Spleen (tissue), 11 donors: ENCODE results near the gene PITPNB. TPM values are rescaled to one million over a fixed set of nuclear protein-coding genes. Genes with fewer than 3 reads are reported as not detected.
A peak's percentile ranks its signal among the peaks of the same experiment; 100 is the strongest.

Experiments used
- DNase-seq: peaks from one replicate; pipeline ENCODE4 v3.0.0-alpha.2; 2020
- H3K27ac ChIP-seq, 8 donors: fragments of 200-600 bp; sonication (generic) in 7 of 8; 1 replicate in 4 of 8; 2 replicates in 4 of 8; pipeline versions ENCODE4 v1.5.0 to v1.8.0; 2016 to 2021; ENCODE audit warnings: inconsistent platforms in 4 of 8, mild to moderate bottlenecking in 4 of 8, moderate library complexity in 1 of 8
- H3K27me3 ChIP-seq, 7 donors: fragments of 200-600 bp; sonication (generic) in 6 of 7; replicated peaks in 1 of 7; 1 replicate in 4 of 7; 2 replicates in 3 of 7; pipeline versions ENCODE4 v1.5.0 to v1.8.0; 2016 to 2021; ENCODE audit warnings: inconsistent platforms in 3 of 7, mild to moderate bottlenecking in 1 of 7
- H3K36me3 ChIP-seq, 6 donors: fragments of 200-600 bp; sonication (generic) in 5 of 6; 1 replicate in 4 of 6; 2 replicates in 2 of 6; pipeline versions ENCODE4 v1.5.0 to v1.8.0; 2016 to 2021; ENCODE audit warnings: inconsistent platforms in 2 of 6
- H3K4me1 ChIP-seq, 6 donors: fragments of 200-600 bp; sonication (generic) in 5 of 6; 1 replicate in 3 of 6; 2 replicates in 3 of 6; pipeline versions ENCODE4 v1.5.0 to v1.8.0; 2016 to 2021; ENCODE audit warnings: inconsistent platforms in 3 of 6
- H3K4me3 ChIP-seq, 8 donors: fragments of 200-600 bp; sonication (generic) in 7 of 8; 1 replicate in 4 of 8; 2 replicates in 4 of 8; pipeline versions ENCODE4 v1.5.0 to v1.8.0; 2016 to 2021; ENCODE audit warnings: inconsistent platforms in 4 of 8, mild to moderate bottlenecking in 4 of 8, moderate library complexity in 2 of 8
- H3K9me3 ChIP-seq, 8 donors: fragments of 200-600 bp; sonication (generic) in 7 of 8; 1 replicate in 4 of 8; 2 replicates in 4 of 8; pipeline versions ENCODE4 v1.5.0 to v1.8.0; 2016 to 2021; ENCODE audit warnings: inconsistent platforms in 4 of 8
- POLR2A ChIP-seq, 3 donors: fragments of 450-650 bp; IDR thresholded peaks; one replicate each; pipeline ENCODE4 v1.5.1; 2017; ENCODE audit warnings: antibody characterized with exemption in 3 of 3, mild to moderate bottlenecking in 1 of 3
- POLR2AphosphoS5 ChIP-seq, 3 donors: sonication (generic); formaldehyde crosslinking; IDR thresholded peaks; one replicate each; pipeline ENCODE4 v1.5.1; 2017; ENCODE audit warnings: antibody characterized with exemption in 3 of 3
- WGBS, 5 donors: extraction: QIAGEN DNeasy Blood & Tissue Kit in 3 of 5; methylation state at CpG; one replicate each; pipeline versions ENCODE4 v1.1.5 to v1.1.7; 2013 to 2018; 5-methylcytosine and 5-hydroxymethylcytosine counted together
- intact Hi-C: fragments of 100-400 bp; cut with DNase I; formaldehyde crosslinking; loops from one replicate; pipeline ENCODE4 v1.15.0; 2023; ENCODE audit warnings: low total_unique reads
- polyA plus RNA-seq, 3 donors: library from polyadenylated mRNA; stranded (reverse); fragments of 200-250 nt; gene quantifications; one replicate each; pipeline ENCODE4 v1.2.1, GENCODE V29; 2013
- total RNA-seq, 7 donors: library from RNA; depleted of rRNA in 3 of 7; stranded (reverse); fragments of >200 nt in 3 of 7; fragmentation: NEBNext Ultra II Directional in 4 of 7; extraction: Animal tissue kit (Norgen Biotek cat#: 25700) in 4 of 7; gene quantifications; one replicate each; pipeline versions ENCODE4 v1.1.0 to v1.2.1, GENCODE V29; 2016 to 2021
- TF ChIP-seq, protein P1 (sequence below), 11 experiments: fragments of 200-600 bp in 7 of 11; fragments of 450-650 bp in 4 of 11; sonication (generic) in 4 of 11; IDR thresholded peaks in 8 of 11; conservative IDR thresholded peaks in 3 of 11; 1 replicate in 7 of 11; 2 replicates in 4 of 11; pipeline versions ENCODE4 v1.4.0 to v1.8.0; 2016 to 2021; ENCODE audit warnings: antibody characterized with exemption in 11 of 11, inconsistent platforms in 4 of 11, mild to moderate bottlenecking in 1 of 11
- donor health status: healthy with polysubstance abuse.
- donor health status: DM: no; HTN: no; CAD: no; lungs with moderate emphysema.
- donor health status: DM: no; HTN: no; CAD: no.
- donor health status: Bipolar disorder and iron deficiency.
- donor health status: healthy.
- donor health status: DM: no; HTN: no; CAD: no.
- donor health status: DM: yes; HTN: yes; CAD: no.

Gene PITPNB
- total and polyA plus RNA-seq, 10 donors: 17.5 to 67.2 (median 48.9) TPM

DNA sequence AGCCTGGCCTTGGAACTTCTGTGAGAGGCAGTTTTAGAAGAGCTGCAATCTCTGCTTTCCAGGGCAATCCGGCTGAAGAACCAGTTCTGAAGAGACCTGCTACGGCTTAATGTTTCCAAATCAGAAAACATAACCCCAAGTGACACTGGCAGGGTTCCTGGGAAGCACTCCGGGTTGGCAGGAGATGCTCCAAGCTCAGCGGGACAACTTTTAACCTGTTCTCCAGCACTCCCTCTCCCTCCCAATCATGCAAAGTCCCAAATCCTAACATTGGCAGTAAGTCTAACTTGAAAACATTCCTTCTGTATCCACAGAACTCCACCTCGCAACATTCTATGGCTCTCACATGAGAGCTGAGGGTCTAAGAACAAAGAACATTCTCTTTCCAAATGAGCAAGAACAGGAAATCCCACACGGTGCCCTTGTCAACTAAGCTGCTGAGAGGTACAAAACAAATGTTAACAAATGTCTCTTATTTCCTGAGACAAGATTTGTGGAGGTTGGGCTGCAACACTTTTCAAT is 69.0 kb downstream of the PITPNB start:
- Histone ChIP-seq H3K9me3 (no peaks in the 10 kb centered on the region), H3K4me3 (no peak overlapping the region), H3K36me3 (peaks cover 3 to 100% (median 34%) of the 10 kb centered on the region in 6 donors), H3K27ac (peak overlapping the region in 3 of 8 donors; percentile 16 to 39 (median 31)), H3K27me3 (no peaks in the 10 kb centered on the region), H3K4me1 (peaks cover 0 to 36% (median 16%) of the 10 kb centered on the region in 6 donors)
- no peak for DNase-seq
- WGBS, 5 donors: 52 to 66% (median 54%) methylated on average over 6 of the region's 6 CpGs
- TF ChIP-seq, protein P1, sequence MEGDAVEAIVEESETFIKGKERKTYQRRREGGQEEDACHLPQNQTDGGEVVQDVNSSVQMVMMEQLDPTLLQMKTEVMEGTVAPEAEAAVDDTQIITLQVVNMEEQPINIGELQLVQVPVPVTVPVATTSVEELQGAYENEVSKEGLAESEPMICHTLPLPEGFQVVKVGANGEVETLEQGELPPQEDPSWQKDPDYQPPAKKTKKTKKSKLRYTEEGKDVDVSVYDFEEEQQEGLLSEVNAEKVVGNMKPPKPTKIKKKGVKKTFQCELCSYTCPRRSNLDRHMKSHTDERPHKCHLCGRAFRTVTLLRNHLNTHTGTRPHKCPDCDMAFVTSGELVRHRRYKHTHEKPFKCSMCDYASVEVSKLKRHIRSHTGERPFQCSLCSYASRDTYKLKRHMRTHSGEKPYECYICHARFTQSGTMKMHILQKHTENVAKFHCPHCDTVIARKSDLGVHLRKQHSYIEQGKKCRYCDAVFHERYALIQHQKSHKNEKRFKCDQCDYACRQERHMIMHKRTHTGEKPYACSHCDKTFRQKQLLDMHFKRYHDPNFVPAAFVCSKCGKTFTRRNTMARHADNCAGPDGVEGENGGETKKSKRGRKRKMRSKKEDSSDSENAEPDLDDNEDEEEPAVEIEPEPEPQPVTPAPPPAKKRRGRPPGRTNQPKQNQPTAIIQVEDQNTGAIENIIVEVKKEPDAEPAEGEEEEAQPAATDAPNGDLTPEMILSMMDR (IDR thresholded peaks at IDR 0.05 in 8 of 11, conservative IDR thresholded peaks at IDR 0.05 in 3 of 11): no peak
- no peak for TF ChIP-seq POLR2A (IDR thresholded peaks at IDR 0.05)
- no peak for TF ChIP-seq POLR2AphosphoS5 (IDR thresholded peaks at IDR 0.05)
- intact Hi-C loops: no loop called here

DNA sequence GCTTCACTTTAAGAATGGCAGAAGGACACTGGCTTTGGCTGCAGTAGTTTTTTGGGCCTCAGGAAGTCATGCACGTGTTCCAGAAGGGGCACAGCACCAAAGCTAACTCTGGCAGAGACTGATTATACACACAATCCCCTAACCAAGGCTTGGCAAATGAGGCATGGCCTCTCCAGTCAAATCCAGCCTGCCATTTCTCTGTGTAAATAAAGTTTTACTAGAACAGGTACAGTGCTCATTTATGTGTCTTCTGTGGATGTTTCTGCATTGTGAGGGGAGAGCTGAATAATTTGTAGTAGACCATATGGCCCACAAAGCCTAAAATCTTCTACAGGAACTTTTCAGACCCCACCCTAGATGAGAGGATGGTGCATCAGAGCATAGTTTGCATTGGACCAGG is 71.1 kb downstream of the PITPNB start:
- Histone ChIP-seq H3K36me3 (peaks cover 3 to 83% (median 24%) of the 10 kb centered on the region in 6 donors), H3K9me3 (no peaks in the 10 kb centered on the region), H3K27me3 (no peaks in the 10 kb centered on the region), H3K4me3 (no peak overlapping the region), H3K27ac (no peak overlapping the region), H3K4me1 (peaks cover 0 to 23% (median 10%) of the 10 kb centered on the region in 6 donors)
- TF ChIP-seq, protein P1 (IDR thresholded peaks at IDR 0.05 in 8 of 11, conservative IDR thresholded peaks at IDR 0.05 in 3 of 11): no peak
- TF ChIP-seq POLR2A (IDR thresholded peaks at IDR 0.05) (no peak), POLR2AphosphoS5 (IDR thresholded peaks at IDR 0.05) (no peak)
- 76 to 92% (median 78%) methylated on average over 1 of the region's 1 CpG for WGBS, 5 donors
- intact Hi-C loops: no loop called here
- no peak for DNase-seq

DNA sequence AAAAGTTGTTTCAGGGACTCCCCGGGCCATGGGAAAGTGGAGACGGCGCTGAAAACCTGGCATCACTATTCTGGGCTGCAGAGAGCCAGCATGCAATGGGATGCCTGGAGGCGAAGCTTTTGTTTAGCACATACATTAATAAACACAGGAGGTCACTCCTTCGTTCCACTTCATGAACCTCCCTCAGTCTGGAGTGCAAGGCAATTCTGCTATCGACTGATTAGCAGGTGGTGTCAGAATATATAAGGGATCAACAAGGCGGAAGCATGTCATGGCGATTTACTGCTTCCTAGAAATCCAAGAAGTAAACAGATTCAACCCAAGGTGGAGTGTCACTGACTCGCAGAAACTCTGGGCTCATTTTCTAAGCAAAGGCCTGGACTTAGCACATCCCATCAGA is 72.1 kb downstream of the PITPNB start:
- 91 to 95% (median 93%) methylated on average over 9 of the region's 9 CpGs for WGBS, 5 donors

DNA sequence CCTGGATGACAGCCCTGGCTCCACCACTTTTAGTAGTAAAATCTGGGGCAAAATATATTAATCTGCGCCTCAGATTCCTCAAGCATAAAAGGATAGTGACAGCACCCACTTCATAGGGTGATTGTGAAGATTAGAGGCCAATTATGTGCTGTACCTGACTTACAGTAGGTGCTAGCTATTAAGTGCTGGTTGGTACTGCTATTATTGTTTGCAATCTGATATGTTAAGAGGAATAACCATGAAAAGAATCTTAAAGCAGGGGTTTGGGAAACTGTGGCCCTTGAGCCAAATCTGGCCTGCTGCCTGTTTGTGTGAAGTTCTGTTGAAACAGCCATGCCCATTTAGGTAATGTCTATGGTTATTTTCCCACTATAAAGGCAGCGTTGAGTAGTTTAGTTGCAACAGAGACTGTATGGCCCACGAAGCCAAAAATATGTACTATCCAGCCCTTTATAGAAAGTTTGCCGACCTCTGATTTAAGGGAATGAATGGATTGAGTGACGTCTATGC is 72.8 kb downstream of the PITPNB start:
- intact Hi-C loops: no loop called here
- H3K27ac ChIP-seq: no peak overlapping the region
- peaks cover 0 to 36% (median 10%) of the 10 kb centered on the region in 6 donors for H3K4me1 ChIP-seq
- no peaks in the 10 kb centered on the region for H3K9me3 ChIP-seq
- DNase-seq: no peak
- WGBS, 5 donors: 92 to 97% (median 92%) methylated on average over 5 of the region's 5 CpGs
- no peak for TF ChIP-seq POLR2A (IDR thresholded peaks at IDR 0.05)
- no peak for TF ChIP-seq POLR2AphosphoS5 (IDR thresholded peaks at IDR 0.05)
- TF ChIP-seq, protein P1 (IDR thresholded peaks at IDR 0.05 in 8 of 11, conservative IDR thresholded peaks at IDR 0.05 in 3 of 11): no peak
- H3K27me3 ChIP-seq: no peaks in the 10 kb centered on the region
- H3K36me3 ChIP-seq: peaks cover 0 to 81% (median 12%) of the 10 kb centered on the region in 6 donors
- H3K4me3 ChIP-seq: no peak overlapping the region

More for the DNA sequence above, 72.1 kb downstream of the PITPNB start:
- H3K9me3 ChIP-seq: no peaks in the 10 kb centered on the region
- H3K4me1 ChIP-seq: peaks cover 0 to 34% (median 10%) of the 10 kb centered on the region in 6 donors
- H3K27me3 ChIP-seq: no peaks in the 10 kb centered on the region
- H3K36me3 ChIP-seq: peaks cover under 1 to 82% (median 15%) of the 10 kb centered on the region in 6 donors
- H3K4me3 ChIP-seq: no peak overlapping the region
- DNase-seq: no peak
- intact Hi-C loops: no loop called here
- TF ChIP-seq, protein P1 (IDR thresholded peaks at IDR 0.05 in 8 of 11, conservative IDR thresholded peaks at IDR 0.05 in 3 of 11): no peak
- TF ChIP-seq POLR2AphosphoS5 (IDR thresholded peaks at IDR 0.05) (no peak), POLR2A (IDR thresholded peaks at IDR 0.05) (no peak)
- no peak overlapping the region for H3K27ac ChIP-seq
